GM12878 (cell line): Measurements from ENCODE around the gene C1orf87. TPM values are rescaled to one million over a fixed set of nuclear protein-coding genes. Genes with fewer than 3 reads are reported as not detected.

ENCODE experiments used
- ATAC-seq: fragments of 200-7000 bp; cut with Tn5 transposase; 3 replicates; pipeline ENCODE4 v1.9.1; 2020; ENCODE audit warnings: mild to moderate bottlenecking, moderate library complexity
- BruUV-seq: library from RNA; stranded (reverse); fragments of 400-500 nt; replicated peaks from 2 replicates; lab custom pipeline; 2021; lab: Mats Ljungman, UMichigan
- CTCF ChIA-PET: fragments of 300-600 bp; sonication (Branson Sonifier 250); formaldehyde crosslinking; extraction: SDS; loops from one replicate; lab custom pipeline; 2021; ENCODE audit warnings: inconsistent platforms; lab: Yijun Ruan, JAX
- POLR2A ChIA-PET: fragments of 350-600 bp; formaldehyde crosslinking; extraction: SDS; loops from one replicate; lab custom pipeline; 2021; ENCODE audit warnings: inconsistent platforms; lab: Charles Lee
- RAD21 ChIA-PET: fragments of 300-600 bp; sonication (Branson Sonifier 250); formaldehyde crosslinking; loops from one replicate; lab custom pipeline; 2023; ENCODE audit warnings: antibody characterized with exemption; ENCODE audit not compliant: unreplicated experiment; lab: Charles Lee
- SMC1A ChIA-PET: fragments of 300-600 bp; sonication (Branson Sonifier 250); formaldehyde crosslinking; loops from one replicate; lab custom pipeline; 2023; ENCODE audit not compliant: unreplicated experiment, uncharacterized antibody; lab: Charles Lee
- DNase-seq: peaks from one replicate; pipeline ENCODE4 v3.0.0-alpha.2; 2011; ENCODE audit warnings: low read depth, low spot score
- FAIRE-seq: peaks from 3 replicates; lab custom pipeline; 2011; peaks lifted over from hg19 to GRCh38; lab: Jason Lieb, UNC
- H2AFZ ChIP-seq: 2 replicates; pipeline ENCODE4 v1.6.0; 2011; ENCODE audit warnings: low read depth, low read length, control low read depth; ENCODE audit not compliant: control insufficient read depth
- H3K27ac ChIP-seq: 2 replicates; pipeline ENCODE4 v1.5.1; 2011; ENCODE audit warnings: control low read depth; ENCODE audit not compliant: control insufficient read depth, insufficient read depth
- H3K27me3 ChIP-seq, 2 experiments: replicated peaks in 1 of 2; 2 replicates each; pipeline versions ENCODE4 v1.6.0 to v1.6.1; 2011; ENCODE audit warnings: low read length in 1 of 2; ENCODE audit not compliant: control insufficient read depth in 2 of 2, insufficient read depth in 2 of 2
- H3K36me3 ChIP-seq, 2 experiments: 2 replicates each; pipeline ENCODE4 v1.5.1; 2011; ENCODE audit warnings: low read length in 1 of 2; ENCODE audit not compliant: control insufficient read depth in 2 of 2, insufficient read depth in 2 of 2
- H3K4me1 ChIP-seq: 2 replicates; pipeline ENCODE4 v1.6.1; 2011; ENCODE audit warnings: mild to moderate bottlenecking, low read length, moderate library complexity, mixed read lengths; ENCODE audit not compliant: control insufficient read depth, insufficient read depth
- H3K4me2 ChIP-seq: 2 replicates; pipeline ENCODE4 v1.6.0; 2011; ENCODE audit warnings: control low read depth; ENCODE audit not compliant: control insufficient read depth, insufficient read depth
- H3K4me3 ChIP-seq: fragments of 200-600 bp; sonication (generic); 2 replicates; pipeline ENCODE4 v1.5.1; 2016
- H3K79me2 ChIP-seq: 2 replicates; pipeline ENCODE4 v1.6.0; 2011; ENCODE audit warnings: low read length; ENCODE audit not compliant: control insufficient read depth, insufficient read depth
- H3K9ac ChIP-seq: 2 replicates; pipeline ENCODE4 v1.8.0; 2011; ENCODE audit warnings: low read length, control low read depth, mixed read lengths; ENCODE audit not compliant: control insufficient read depth, insufficient read depth
- H3K9me3 ChIP-seq: replicated peaks from 3 replicates; pipeline ENCODE4 v1.5.1; 2011; ENCODE audit warnings: mild to moderate bottlenecking, low read length; ENCODE audit not compliant: control insufficient read depth, insufficient read depth
- H4K20me1 ChIP-seq: 2 replicates; pipeline ENCODE4 v1.6.0; 2011; ENCODE audit not compliant: control insufficient read depth, insufficient read depth
- CBFB ChIP-seq: IDR thresholded peaks from 2 replicates; pipeline ENCODE4 v1.6.1; 2016; ENCODE audit warnings: antibody characterized with exemption, low read depth
- LARP7 ChIP-seq: fragments of 450-650 bp; IDR thresholded peaks from 2 replicates; pipeline ENCODE4 v1.6.1; 2017; ENCODE audit warnings: mild to moderate bottlenecking
- MEF2A ChIP-seq: IDR thresholded peaks from 2 replicates; pipeline ENCODE4 v1.6.1; 2011; ENCODE audit warnings: low read depth, mild to moderate bottlenecking, low read length, moderate library complexity; ENCODE audit not compliant: insufficient read depth
- RAD21 ChIP-seq: IDR thresholded peaks from 2 replicates; pipeline ENCODE4 v1.6.1; 2011; ENCODE audit warnings: mild to moderate bottlenecking, low read depth, low read length, moderate library complexity; ENCODE audit not compliant: insufficient read depth
- YBX1 ChIP-seq: fragments of 450-650 bp; IDR thresholded peaks from 2 replicates; pipeline ENCODE4 v1.6.1; 2016; ENCODE audit warnings: antibody characterized with exemption
- ZBTB11 ChIP-seq: fragments of 450-650 bp; formaldehyde crosslinking; IDR thresholded peaks from 2 replicates; pipeline ENCODE4 v1.5.0; 2022; ENCODE audit warnings: mild to moderate bottlenecking, missing genetic modification characterization
- WGBS: methylation state at CpG from one replicate; pipeline ENCODE4 v1.1.6; 2016; ENCODE audit warnings: low lambda C conversion rate; ENCODE audit not compliant: insufficient replicate concordance, insufficient coverage; ENCODE audit errors: missing lambda C conversion rate; 5-methylcytosine and 5-hydroxymethylcytosine counted together
- in situ Hi-C: fragments of 300-500 bp; cut with MboI; formaldehyde crosslinking; loops from 9 replicates; pipeline ENCODE4 v1.14.3; 2018; ENCODE audit warnings: mixed read lengths
- intact Hi-C: fragments of 100-400 bp; cut with micrococcal nuclease; formaldehyde crosslinking; loops from one replicate; pipeline ENCODE4 v1.14.2; 2022; ENCODE audit not compliant: unreplicated experiment
- polyA plus RNA-seq, 11 experiments: library from polyadenylated mRNA; depleted of rRNA in 4 of 11; unstranded in 6 of 11; stranded (reverse) in 5 of 11; fragments of >200 nt; fragmentation: Nextera tagmentation in 4 of 11; fragmentation: Illumina TruSeq in 1 of 11; extraction: Ambion mirVana in 4 of 11; extraction: Trizol in 1 of 11; gene quantifications; 1 replicate in 1 of 11; 2 replicates in 10 of 11; pipeline versions ENCODE4 v1.2.1 to v1.2.3, GENCODE V29; 2011 to 2016; ENCODE audit warnings: inconsistent platforms in 2 of 11, missing spikeins in 2 of 11, low read depth in 1 of 11
- total RNA-seq, 4 experiments: library from RNA; depleted of rRNA in 3 of 4; stranded (reverse); fragments of >200 nt in 3 of 4; fragmentation: Illumina TruSeq in 1 of 4; extraction: Trizol in 1 of 4; gene quantifications; 2 replicates each; pipeline versions ENCODE4 v1.2.1 to v1.2.3, GENCODE V29; 2013 to 2021

C1orf87 gene
- total and polyA plus RNA-seq, 10 of the 15 experiments (the other 5 are each of a cell fraction or from before 2014, with no cell fraction given) = not detected

GRCh38 chr1:59948990-59949389 lies 124.6 kb downstream of the C1orf87 start:
- in situ Hi-C loops (no loop called here), intact Hi-C loops (loop anchor here (5.0 kb wide), 1 partner anchor 172 kb away; no protein-coding TSS in a partner anchor)
- TF ChIP-seq YBX1 = no peak
- no peak for TF ChIP-seq LARP7
- TF ChIP-seq MEF2A = no peak
- no peak for TF ChIP-seq CBFB
- no peak for TF ChIP-seq RAD21
- TF ChIP-seq ZBTB11 (CRISPR knock-in tag) = no peak
- Histone ChIP-seq H3K4me2 (no peak overlapping the region), H3K36me3 (no peaks in the 10 kb centered on the region), H3K27ac (no peak overlapping the region), H3K4me3 (no peak overlapping the region), H3K79me2 (no peaks in the 10 kb centered on the region), H3K27me3 (no peaks in the 10 kb centered on the region), H3K4me1 (no peaks in the 10 kb centered on the region), H4K20me1 (no peaks in the 10 kb centered on the region), H3K9ac (no peak overlapping the region), H3K9me3 (no peaks in the 10 kb centered on the region), H2AFZ (no peak overlapping the region)
- SMC1A ChIA-PET = interaction anchor here (0.6 to 1.8 kb wide), 4 partner anchors 16 to 68 kb away, joined by 3 to 4 read pairs (median 4); no protein-coding TSS in a partner anchor
- POLR2A ChIA-PET = no interaction called here
- RAD21 ChIA-PET = no interaction called here
- no TSS peak for BruUV-seq
- FAIRE-seq (no peak), DNase-seq (no peak), ATAC-seq (no peak)
- CTCF ChIA-PET = interaction anchor here (1.3 to 2.8 kb wide), 4 partner anchors 17 to 99 kb away, joined by 3 to 22 read pairs (median 6); no protein-coding TSS in a partner anchor
- WGBS = 0% methylated on average over 1 of the region's 1 CpG
